Caki2 (cell line): ENCODE data around the gene GIT2. TPM values are rescaled to one million over a fixed set of nuclear protein-coding genes. Genes with fewer than 3 reads are reported as not detected.

Source experiments
- DNase-seq: peaks from one replicate; pipeline ENCODE4 v3.0.0-alpha.2; 2015; ENCODE audit warnings: low read depth
- in situ Hi-C: cut with HindIII; loops from 2 replicates; pipeline ENCODE4 v1.10.0; 2016; ENCODE audit warnings: low sequenced_read_pairs, low pct_unique_long_range_greater_than_20kb, mixed read lengths
- total RNA-seq: library from RNA; depleted of rRNA; stranded (reverse); fragments of >200 nt; shearing (Covaris generic); gene quantifications from 2 replicates; pipeline ENCODE4 v1.2.3, GENCODE V29; 2014; ENCODE audit warnings: low replicate concordance; rRNA removed

GIT2 gene
- total RNA-seq, 1 experiment from 2014 or later = 4.5 TPM

- DNase-seq = no peak
- in situ Hi-C loops = no loop called here
Observed at GRCh38 chr12:109883461-109883860, 112.7 kb downstream of the GIT2 start.

DNA sequence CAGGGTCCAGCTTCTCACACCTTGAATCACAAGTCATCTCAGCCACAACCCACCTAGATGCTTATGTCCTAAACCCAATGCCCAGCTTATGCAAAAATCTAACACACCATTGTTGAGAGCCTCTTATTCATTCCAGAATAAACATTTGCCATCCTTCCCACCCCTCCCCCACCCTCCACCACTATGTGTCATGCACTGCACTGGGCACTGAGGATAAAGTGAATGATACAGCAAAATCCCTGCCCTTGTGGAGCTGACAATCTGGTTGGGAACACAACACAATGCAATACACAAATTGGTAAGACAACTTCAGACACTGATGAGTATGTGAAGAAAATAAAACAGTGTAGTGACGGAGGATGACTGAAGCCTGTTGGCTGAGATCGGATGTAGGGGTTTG lies 114.4 kb downstream of the GIT2 start:
- in situ Hi-C loops = no loop called here
- DNase-seq = no peak

- in situ Hi-C loops = no loop called here
- DNase-seq = no peak
Observed at GRCh38 chr12:109880938-109881337, 115.2 kb downstream of the GIT2 start.

DNA sequence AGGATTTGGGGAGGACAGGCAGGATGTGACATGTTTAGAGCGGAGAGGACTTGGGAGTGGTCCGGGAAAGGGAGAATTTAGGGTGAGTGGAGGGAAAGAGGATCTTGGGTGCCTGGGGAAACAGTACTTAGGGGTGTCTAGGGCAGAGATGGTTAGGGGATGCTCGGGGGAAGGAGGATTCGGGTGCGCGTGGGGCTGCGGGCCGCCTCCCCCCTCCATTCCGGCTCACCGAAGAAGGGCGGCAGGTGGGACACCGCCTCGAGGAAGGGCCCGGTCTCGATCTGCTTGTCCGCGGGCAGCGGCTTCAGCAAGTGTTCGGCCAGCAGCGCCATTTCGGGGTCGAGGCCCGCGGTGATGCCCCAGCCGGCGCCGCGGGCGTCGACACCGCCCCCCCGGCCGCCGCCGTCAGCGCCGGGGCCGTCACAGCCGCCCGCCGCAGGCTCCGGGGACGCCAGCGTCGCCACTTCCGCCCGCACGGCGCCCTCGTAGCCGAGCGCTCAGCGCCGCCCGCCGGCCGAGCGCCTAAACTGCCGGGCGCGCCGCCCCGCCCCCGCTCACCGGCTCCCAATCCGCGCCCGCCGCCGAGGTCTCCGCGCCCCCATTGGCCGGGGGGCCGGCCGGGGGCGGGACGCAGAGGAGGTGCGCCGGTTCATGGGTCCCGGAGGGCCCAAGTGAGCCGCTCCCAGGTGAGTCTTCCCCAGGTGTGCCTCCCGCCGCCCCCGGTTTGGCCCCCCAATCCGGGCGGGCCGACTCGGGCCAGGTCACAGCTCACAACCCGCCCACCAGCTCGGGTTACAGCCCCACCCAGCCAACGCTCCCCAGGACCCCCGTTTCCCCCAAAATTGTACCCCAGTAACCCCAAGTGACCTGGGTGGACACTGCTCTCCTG lies 115.9 kb downstream of the GIT2 start, which contains the start of gene GLTP:
Gene GLTP, minus strand, starts transcription at position 499 of the 889 bp plus-strand sequence. Its CDS starts 167 bp downstream, at position 332.
- in situ Hi-C loops = no loop called here
- DNase-seq = peak; percentile 73

Other genes starting within 250 kb of the GIT2 start
- not detected in 2 replicates for gene TRPV4, start 163.0 kb downstream of the GIT2 start, total RNA-seq
- gene GLTP, start 115.8 kb downstream of the GIT2 start, total RNA-seq = 24.2 and 25.0 TPM in 2 replicates
- 2.0 and 5.2 TPM in 2 replicates for gene TCHP, start 96.1 kb downstream of the GIT2 start, total RNA-seq
- 5.7 and 6.7 TPM in 2 replicates for gene ANKRD13A, start 3.1 kb upstream of the GIT2 start, total RNA-seq
- gene C12orf76, start 52.2 kb upstream of the GIT2 start, total RNA-seq = 3.6 and 8.6 TPM in 2 replicates
- 14.5 and 21.1 TPM in 2 replicates for gene IFT81, start 128.0 kb upstream of the GIT2 start, total RNA-seq